ENCODE results near the gene ALOX5AP.

The ALOX5AP gene

DNA sequence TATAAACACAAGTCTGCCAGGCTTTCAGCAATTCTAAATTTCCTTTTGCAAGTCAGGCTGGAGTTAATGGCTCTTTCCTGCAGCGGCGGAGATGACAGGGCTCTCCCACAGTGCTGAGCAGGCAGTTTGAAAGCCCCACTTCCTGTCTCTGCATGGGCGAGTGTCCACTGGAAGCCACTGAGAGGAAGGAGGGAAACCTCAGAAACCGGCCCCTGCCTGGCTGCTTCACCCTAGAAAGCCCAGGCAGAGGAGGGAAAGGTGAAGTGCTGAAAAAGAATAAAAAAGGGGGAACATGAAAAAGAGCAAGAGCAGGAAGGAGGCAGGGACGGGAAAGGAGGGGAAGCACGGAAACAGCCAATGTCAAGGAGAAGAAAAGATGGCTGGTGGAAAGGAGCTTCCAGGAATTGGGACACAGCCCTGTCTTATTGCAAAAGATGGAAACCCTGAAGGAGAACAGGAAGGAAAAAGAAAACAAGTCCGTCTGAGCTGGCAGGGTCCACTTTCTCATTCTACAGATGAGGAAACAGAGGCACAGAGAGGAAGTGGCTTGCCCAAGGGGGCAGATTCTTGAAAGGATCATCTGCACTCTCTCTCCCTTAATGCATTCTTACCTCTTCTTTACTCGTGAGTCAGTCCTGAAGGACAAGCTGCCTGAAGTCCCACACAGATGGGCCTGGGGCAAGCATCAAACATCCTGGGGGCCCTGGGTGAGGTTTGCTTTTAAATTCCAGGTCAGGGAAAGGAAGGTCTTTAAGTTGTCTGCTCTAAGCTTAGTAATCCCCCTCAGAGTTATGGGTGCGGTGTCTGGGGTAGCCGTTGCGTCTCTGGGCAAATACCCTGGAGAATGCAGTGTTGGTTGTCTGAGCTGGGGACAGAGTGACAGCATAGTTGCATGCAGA, 38.8 kb upstream of the ALOX5AP start:
- no peaks in the 10 kb centered on the region for H3K79me2 ChIP-seq (ENCODE audit: low read length)
- peak overlapping the region; percentile 89 for H3K4me2 ChIP-seq (ENCODE audit: low read depth, low read length)
- peak overlapping the region; percentile 61; the same call in 1 of the 2 replicates for H2AFZ ChIP-seq (ENCODE audit: low read length)
- H3K27ac ChIP-seq (ENCODE audit: low read length) = peak overlapping the region; percentile 58
- no peaks in the 10 kb centered on the region for H3K9me2 ChIP-seq (replicated peaks; ENCODE audit: insufficient read depth, low read length)
- peak; percentile 55 for DNase-seq
- no peaks in the 10 kb centered on the region for H3K36me3 ChIP-seq (replicated peaks; ENCODE audit: insufficient read depth, low read length)
- H4K20me1 ChIP-seq (ENCODE audit: insufficient read depth, low read length) = no peaks in the 10 kb centered on the region
- H3F3A ChIP-seq (ENCODE audit: insufficient read depth, low read length) = peaks cover 16% of the 10 kb centered on the region; the same call in 1 of the 2 replicates
- no peaks in the 10 kb centered on the region for H3K9me3 ChIP-seq (replicated peaks; ENCODE audit: insufficient read depth, low read length)
- no peak for TF ChIP-seq EZH2phosphoT487 (IDR thresholded peaks at IDR 0.05; ENCODE audit: low read length)
- TF ChIP-seq, protein P1, sequence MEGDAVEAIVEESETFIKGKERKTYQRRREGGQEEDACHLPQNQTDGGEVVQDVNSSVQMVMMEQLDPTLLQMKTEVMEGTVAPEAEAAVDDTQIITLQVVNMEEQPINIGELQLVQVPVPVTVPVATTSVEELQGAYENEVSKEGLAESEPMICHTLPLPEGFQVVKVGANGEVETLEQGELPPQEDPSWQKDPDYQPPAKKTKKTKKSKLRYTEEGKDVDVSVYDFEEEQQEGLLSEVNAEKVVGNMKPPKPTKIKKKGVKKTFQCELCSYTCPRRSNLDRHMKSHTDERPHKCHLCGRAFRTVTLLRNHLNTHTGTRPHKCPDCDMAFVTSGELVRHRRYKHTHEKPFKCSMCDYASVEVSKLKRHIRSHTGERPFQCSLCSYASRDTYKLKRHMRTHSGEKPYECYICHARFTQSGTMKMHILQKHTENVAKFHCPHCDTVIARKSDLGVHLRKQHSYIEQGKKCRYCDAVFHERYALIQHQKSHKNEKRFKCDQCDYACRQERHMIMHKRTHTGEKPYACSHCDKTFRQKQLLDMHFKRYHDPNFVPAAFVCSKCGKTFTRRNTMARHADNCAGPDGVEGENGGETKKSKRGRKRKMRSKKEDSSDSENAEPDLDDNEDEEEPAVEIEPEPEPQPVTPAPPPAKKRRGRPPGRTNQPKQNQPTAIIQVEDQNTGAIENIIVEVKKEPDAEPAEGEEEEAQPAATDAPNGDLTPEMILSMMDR (IDR thresholded peaks at IDR 0.05; ENCODE audit: low read length) = no peak
- no peak for TF ChIP-seq EZH2 (optimal IDR thresholded peaks at IDR 0.05; ENCODE audit: low read depth, low read length)
- peak overlapping the region; percentile 31; the same call in 1 of the 2 replicates for H3K4me3 ChIP-seq (ENCODE audit: low read length)
- peak overlapping the region; percentile 16; the same call in 1 of the 2 replicates for H3K9ac ChIP-seq (ENCODE audit: low read length)
- H3K27me3 ChIP-seq (replicated peaks; ENCODE audit: insufficient read depth, low read length) = no peaks in the 10 kb centered on the region
- H3K4me1 ChIP-seq (ENCODE audit: low read length) = peaks cover 30% of the 10 kb centered on the region

DNA sequence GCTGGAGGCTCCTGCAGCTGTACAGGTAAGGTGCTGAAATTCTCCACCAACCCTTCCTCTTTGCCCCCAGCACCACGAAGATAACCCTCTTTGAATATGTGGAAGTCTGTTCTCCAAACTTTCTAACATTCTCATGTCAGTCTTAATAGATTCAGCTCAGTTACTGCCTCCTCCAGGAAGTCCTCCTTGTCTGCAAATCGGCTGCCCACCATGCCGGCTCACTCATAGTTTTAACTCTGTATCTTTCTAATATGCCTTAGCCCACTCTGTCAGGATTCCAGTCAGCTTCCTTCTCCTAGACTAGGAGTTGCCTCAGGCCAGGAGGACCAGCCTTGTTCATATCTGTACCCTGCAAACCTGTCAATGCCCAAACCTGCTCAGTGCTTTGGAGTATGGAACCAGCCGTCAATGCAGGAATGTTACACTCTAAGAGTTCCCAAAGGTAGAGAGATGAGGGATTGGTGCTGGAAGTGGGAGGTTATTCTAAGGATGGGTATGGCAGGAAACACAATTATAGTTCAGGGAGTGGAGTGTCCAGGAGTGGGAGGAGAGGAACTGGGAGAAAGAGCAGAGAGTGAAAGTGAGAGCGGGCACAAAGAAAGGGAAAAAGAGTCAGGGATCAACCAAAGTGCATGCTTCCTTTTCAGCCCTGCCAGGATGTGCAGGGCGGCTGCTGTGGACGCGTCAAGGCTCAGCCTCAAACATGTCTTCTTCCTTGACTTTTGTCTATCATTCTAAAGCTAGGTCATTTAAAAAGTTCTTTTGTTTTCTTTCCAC, 38.0 kb upstream of the ALOX5AP start:
- DNase-seq = no peak
- no peak overlapping the region for H3K4me3 ChIP-seq (ENCODE audit: low read length)
- TF ChIP-seq EZH2phosphoT487 (IDR thresholded peaks at IDR 0.05; ENCODE audit: low read length) (no peak), EZH2 (optimal IDR thresholded peaks at IDR 0.05; ENCODE audit: low read depth, low read length) (no peak)
- TF ChIP-seq, protein P1 (IDR thresholded peaks at IDR 0.05; ENCODE audit: low read length) = no peak
- peaks cover 35% of the 10 kb centered on the region for H3K4me1 ChIP-seq (ENCODE audit: low read length)
- H2AFZ ChIP-seq (ENCODE audit: low read length) = no peak overlapping the region
- no peak overlapping the region for H3K4me2 ChIP-seq (ENCODE audit: low read depth, low read length)
- no peaks in the 10 kb centered on the region for H3K79me2 ChIP-seq (ENCODE audit: low read length)
- H3K27ac ChIP-seq (ENCODE audit: low read length) = no peak overlapping the region
- H3K27me3 ChIP-seq (replicated peaks; ENCODE audit: insufficient read depth, low read length) = no peaks in the 10 kb centered on the region
- peaks cover 16% of the 10 kb centered on the region; the same call in 1 of the 2 replicates for H3F3A ChIP-seq (ENCODE audit: insufficient read depth, low read length)
- H3K9ac ChIP-seq (ENCODE audit: low read length) = no peak overlapping the region
- H4K20me1 ChIP-seq (ENCODE audit: insufficient read depth, low read length) = no peaks in the 10 kb centered on the region
- no peaks in the 10 kb centered on the region for H3K9me3 ChIP-seq (replicated peaks; ENCODE audit: insufficient read depth, low read length)
- H3K9me2 ChIP-seq (replicated peaks; ENCODE audit: insufficient read depth, low read length) = no peaks in the 10 kb centered on the region
- H3K36me3 ChIP-seq (replicated peaks; ENCODE audit: insufficient read depth, low read length) = no peaks in the 10 kb centered on the region

GRCh38 chr13:30697996-30698401, 37.3 kb upstream of the ALOX5AP start:
- Histone ChIP-seq H3K9me2 (replicated peaks; ENCODE audit: insufficient read depth, low read length) (no peaks in the 10 kb centered on the region), H3K9me3 (replicated peaks; ENCODE audit: insufficient read depth, low read length) (no peaks in the 10 kb centered on the region), H3K27me3 (replicated peaks; ENCODE audit: insufficient read depth, low read length) (no peaks in the 10 kb centered on the region), H3K4me2 (ENCODE audit: low read depth, low read length) (no peak overlapping the region), H3K4me3 (ENCODE audit: low read length) (no peak overlapping the region), H3K4me1 (ENCODE audit: low read length) (peaks cover 41% of the 10 kb centered on the region), H3K79me2 (ENCODE audit: low read length) (no peaks in the 10 kb centered on the region), H3F3A (ENCODE audit: insufficient read depth, low read length) (peaks cover 16% of the 10 kb centered on the region; the same call in 1 of the 2 replicates), H4K20me1 (ENCODE audit: insufficient read depth, low read length) (no peaks in the 10 kb centered on the region), H2AFZ (ENCODE audit: low read length) (no peak overlapping the region), H3K36me3 (replicated peaks; ENCODE audit: insufficient read depth, low read length) (no peaks in the 10 kb centered on the region), H3K27ac (ENCODE audit: low read length) (no peak overlapping the region), H3K9ac (ENCODE audit: low read length) (no peak overlapping the region)
- no peak for DNase-seq
- TF ChIP-seq, protein P1 (IDR thresholded peaks at IDR 0.05; ENCODE audit: low read length) = no peak
- TF ChIP-seq EZH2 (optimal IDR thresholded peaks at IDR 0.05; ENCODE audit: low read depth, low read length) = no peak
- no peak for TF ChIP-seq EZH2phosphoT487 (IDR thresholded peaks at IDR 0.05; ENCODE audit: low read length)

Data from MM.1S (cell line).